HT1080 (cell line): Measurements from ENCODE around the gene SCAF8. TPM values are rescaled to one million over a fixed set of nuclear protein-coding genes. Genes with fewer than 3 reads are reported as not detected.
"Not testable (repeated sequence)": the region's sequence is repeated elsewhere in the genome, so short reads cannot be mapped to it uniquely, and the experiment has no call there.

ENCODE experiments used
- DNase-seq: peaks from one replicate; pipeline ENCODE4 v3.0.0-alpha.2; 2015; ENCODE audit warnings: low read depth
- polyA plus RNA-seq, 2 experiments: library from polyadenylated mRNA; depleted of rRNA; stranded (reverse); fragments of >200 nt; gene quantifications; 2 replicates each; pipeline ENCODE4 v1.2.3, GENCODE V29; 2015
- total RNA-seq: library from RNA; depleted of rRNA; stranded (reverse); fragments of >200 nt; shearing (Covaris generic); gene quantifications from 2 replicates; pipeline ENCODE4 v1.2.3, GENCODE V29; 2014; rRNA removed

The SCAF8 gene
- total RNA-seq: 21.0 and 24.7 TPM in 2 replicates
- polyA plus RNA-seq (2015; cell fraction: cytosol; rRNA removed): 19.7 and 27.5 TPM in 2 replicates
- polyA plus RNA-seq (2015; cell fraction: nucleus; rRNA removed): 58.4 and 58.6 TPM in 2 replicates

DNA sequence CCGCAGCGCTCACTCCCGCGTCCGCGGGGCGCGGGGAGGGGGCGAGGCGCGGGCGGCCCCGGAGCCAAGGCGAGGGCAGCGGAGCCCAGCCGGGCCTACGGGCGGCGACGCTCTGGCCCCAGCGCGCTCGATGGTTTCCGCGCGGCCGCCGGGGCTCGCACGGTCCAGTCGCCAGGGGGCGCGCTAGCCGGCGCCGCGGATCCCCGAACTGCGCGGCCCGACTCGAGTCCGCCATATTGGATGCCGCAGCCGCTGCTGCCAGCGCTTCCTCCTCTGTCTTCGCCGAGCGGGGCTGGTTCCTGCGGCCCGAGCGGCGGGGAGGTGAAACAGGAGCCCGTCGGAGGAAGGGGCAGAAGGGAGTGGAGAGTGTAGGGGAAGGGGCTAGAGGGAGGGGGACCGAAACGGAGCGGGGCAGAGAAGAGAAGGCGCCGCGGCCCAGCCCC is at the start of gene SCAF8:
TSS of gene SCAF8 (plus strand) at position 234 of the 443 bp plus-strand sequence. CDS start 485 bp downstream, outside the sequence.
- DNase-seq: peak; percentile 78

GRCh38 chr6:154683756-154684523 is 49.3 kb upstream of the SCAF8 start:
- DNase-seq: peak; percentile 83

DNA sequence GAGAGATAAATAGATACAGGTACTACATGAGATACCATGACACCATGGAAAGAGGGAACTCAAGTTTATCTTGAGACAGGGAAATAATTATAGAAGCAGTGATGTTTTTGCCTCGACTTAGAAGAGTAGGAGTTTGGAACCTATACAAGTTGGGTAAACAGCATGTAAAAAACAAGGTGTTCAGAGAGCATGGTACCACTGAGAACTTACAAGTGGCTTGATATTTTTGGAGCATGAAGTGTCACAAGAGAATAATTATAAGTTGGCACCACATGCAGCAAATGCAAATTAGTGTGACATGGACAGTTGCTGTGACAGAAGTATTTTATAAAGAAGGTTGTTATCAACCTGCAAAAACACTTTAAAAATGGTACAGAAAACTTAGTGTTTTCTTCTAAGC is 47.1 kb upstream of the SCAF8 start:
- no peak for DNase-seq

DNA sequence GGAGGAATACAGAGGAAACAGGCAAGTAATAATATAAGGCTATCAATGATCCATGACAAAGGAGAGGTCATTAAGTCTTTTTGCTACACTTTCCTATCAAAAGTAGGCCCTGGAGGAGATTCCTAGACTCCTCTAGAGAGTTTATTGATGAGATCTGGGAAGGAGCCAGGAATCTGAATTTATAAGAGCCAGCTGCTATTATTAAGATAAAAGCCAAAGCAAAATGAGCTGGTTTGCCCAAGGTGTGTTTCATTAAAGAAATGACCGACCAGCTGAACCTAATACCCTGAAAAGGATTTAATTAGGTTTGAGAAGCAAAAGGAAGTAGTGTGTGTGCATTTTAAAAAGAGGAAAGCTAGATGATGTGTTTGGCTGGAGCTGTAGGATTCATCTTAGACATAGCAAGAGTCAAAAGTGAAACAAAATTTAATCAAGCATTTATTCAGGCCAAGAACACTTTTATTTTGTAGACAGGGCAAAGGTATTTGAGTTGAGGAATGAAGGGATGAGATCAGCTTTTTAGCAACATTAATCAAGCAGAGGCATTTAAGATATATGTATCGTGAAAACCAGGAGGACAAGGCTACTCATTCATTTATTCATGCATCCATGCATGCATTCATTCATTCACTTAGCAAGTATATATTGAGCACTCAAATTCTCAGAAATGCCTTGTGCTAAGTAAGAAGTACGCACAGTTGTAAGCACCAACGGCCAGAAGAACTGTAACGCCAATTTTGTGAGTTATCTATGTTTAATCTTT is 43.5 kb upstream of the SCAF8 start:
- no peak for DNase-seq

GRCh38 chr6:154690857-154691256 is 42.4 kb upstream of the SCAF8 start:
- DNase-seq: no peak

DNA sequence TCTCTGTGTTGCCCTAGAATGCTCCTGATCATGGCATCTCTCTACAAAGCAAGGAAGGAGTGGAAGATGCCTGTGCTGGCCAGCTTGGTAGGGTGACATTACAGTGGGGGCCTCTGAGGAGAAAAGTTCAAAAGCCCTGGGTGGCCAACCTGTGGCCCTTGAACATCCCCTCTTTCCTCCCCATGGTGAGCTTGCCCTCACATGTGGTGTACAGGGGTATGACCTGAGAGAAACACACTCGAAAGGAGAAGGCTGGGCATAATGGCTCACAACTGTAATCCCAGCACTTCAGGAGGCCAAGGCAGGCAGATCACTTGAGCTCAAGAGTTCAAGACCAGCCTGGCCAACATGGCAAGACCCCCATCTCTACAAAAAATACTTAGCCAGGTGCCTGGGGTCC is 36.6 kb upstream of the SCAF8 start:
- no peak for DNase-seq

- DNase-seq: no peak
Measured at GRCh38 chr6:154703124-154703523, 30.1 kb upstream of the SCAF8 start.

DNA sequence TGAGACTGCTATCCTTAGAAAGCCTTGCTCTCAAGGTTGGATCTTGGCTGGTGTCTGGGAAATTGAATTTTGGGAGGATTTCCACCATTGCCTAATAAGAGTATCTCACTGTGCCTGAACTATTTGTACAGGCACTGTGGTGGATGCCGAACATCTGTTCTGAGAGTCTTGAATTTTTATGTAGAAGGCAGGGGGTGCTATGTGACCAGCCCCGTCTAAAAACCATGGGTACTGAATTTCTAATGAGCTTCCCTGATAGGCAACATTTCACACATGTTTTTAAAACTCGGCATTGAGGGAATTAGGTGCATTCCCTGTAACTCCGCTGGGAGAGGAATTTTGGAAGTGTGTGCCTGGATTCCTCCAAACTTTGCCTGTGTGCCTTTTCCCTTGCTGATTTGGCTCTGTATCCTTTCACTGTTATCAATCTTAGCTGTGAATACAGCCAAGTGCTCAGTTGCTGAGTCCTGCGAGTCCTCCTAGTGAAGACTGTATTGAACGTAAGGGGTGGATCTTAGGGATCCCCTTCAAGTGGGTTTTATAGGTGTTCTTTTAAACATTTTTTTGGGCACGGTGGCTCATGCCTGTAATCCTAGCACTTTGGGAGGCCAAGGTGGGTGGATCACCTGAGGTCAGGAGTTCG is 27.6 kb upstream of the SCAF8 start:
- peak; percentile 12 for DNase-seq

GRCh38 chr6:154706389-154706788 is 26.8 kb upstream of the SCAF8 start:
- no peak for DNase-seq

GRCh38 chr6:154709621-154710020 is 23.6 kb upstream of the SCAF8 start:
- no peak for DNase-seq

GRCh38 chr6:154710689-154711088 is 22.5 kb upstream of the SCAF8 start:
- DNase-seq: no peak

DNA sequence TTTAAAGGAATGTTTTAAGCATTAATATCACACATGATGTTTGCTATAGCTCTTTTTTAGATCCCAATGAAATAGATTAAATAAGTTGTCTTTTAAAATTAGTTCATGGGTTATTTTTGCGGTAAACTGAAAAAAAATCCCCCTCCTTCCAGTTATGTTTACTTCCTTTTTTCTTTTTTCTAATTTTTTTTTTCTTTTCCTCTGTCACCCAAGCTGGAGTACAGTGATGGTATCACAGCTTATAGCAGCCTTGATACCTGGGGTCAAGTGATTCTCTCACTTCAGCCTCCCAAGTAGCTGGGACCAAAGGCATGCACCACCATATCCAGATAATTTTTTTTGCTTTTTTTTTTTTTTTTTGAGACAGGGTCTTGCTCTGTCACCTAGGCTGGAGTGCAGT is 17.8 kb upstream of the SCAF8 start:
- no peak for DNase-seq

- not testable (repeated sequence) for DNase-seq
Measured at GRCh38 chr6:154716350-154716749, 16.9 kb upstream of the SCAF8 start.

- no peak for DNase-seq
Measured at GRCh38 chr6:154719433-154719832, 13.8 kb upstream of the SCAF8 start.

DNA sequence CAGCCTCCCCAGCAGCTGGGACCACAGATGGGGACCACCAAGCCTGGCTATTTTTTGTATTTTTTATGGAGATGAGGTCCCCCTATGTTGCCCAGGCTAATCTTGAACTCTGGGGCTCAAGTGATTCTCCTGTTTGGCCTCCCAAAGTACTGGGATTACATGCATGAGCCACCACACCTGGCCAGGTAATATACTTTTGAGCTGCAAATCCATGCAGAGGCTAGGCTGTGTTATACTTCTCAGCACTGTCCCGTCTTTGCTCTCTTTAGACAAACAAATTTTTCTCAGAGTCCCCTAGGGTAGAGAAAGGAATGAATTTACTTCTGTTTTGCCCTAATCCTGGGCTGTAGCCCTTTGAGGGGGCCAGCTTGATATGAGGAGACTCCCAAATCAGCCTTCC is 13.4 kb upstream of the SCAF8 start:
- no peak for DNase-seq

DNA sequence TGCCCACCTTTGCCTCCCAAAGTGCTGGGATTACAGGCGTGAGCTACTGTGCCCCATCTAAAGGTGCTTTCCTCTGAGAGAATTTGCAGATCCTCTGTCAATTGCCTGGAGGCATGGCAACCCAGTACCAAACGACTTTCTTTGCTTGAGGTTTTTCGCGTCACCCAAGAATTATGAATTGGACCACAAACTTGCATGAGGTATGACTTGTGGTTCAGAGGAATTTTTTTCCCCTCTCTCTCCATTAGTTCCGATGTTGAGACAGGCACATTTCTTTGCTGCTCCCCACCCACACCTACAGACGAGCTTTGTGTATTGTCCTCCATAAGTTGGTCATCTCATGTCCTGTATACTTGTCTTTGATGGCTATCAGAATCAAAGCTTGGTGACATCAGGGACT is 11.8 kb upstream of the SCAF8 start:
- DNase-seq: peak; percentile 88

DNA sequence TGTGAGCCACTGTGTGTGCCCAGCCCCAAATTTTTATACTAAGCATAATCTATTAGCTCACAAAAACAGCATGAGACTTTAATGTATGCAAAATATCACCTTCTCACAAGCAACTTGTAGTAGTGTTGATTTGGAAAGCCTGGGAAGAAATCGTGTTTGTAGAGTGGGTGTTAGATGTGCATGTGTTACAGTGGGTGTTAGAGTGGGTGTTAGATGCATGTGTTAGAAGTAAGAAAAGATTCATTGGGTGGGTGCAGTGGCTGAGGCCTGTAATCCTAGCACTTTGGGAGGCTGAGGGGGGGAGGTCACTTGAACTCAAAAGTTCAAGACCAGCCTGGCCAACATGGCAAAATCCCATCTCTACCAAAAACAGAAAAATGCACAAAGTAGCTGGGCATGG is 6.3 kb upstream of the SCAF8 start:
- no peak for DNase-seq

GRCh38 chr6:154731296-154732218 is 1.7 kb upstream of the SCAF8 start:
- DNase-seq: no peak

DNA sequence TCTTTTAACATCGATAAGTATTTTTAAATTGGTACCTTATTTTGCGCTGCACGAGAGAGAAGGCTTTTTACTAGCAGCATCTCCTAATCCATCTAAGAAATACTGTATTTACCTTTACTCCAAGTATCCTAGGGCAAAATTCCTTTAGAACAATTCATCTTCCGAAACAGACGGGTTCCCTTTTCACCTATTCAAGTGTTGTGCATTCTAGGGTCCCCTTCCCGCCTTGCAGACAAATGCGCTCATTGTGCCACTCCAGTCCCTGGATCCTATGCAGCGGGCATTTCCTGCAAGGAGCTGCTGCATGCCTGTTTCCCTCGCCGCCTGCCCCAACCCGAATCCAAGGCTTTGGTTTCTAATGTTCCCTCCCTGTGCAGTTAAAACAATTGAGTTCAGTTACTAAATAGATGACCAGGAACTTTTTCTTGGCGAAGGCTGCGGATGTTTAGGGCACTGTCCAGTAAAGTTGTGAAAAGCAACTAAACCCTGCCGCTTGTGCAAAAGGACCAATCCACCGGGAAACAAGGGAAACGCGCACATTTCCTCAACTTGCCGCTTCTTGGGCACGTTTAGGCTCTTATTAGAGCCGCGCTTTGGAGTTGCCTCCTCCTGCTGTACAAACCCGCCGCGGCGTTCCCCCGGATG is 556 bp upstream of the SCAF8 start:
- DNase-seq: peak; percentile 55
